ENCODE data around the gene ST8SIA1. TPM values are rescaled to one million over a fixed set of nuclear protein-coding genes. Genes with fewer than 3 reads are reported as not detected.

ST8SIA1 gene
- total RNA-seq, 1 experiment from 2014 or later = not detected

- H3K4me2 ChIP-seq (ENCODE audit: low read length) = no peak overlapping the region
- H3K27ac ChIP-seq (ENCODE audit: low read depth, low read length) = no peak overlapping the region
- ChIA-PET POLR2A (no interaction called here), RAD21 (ENCODE audit: low non-redundant PET in 1 of 2, low total read pairs in 2 of 2, uncharacterized antibody in 2 of 2, unreplicated experiment in 2 of 2) (no interaction called here), CTCF (no interaction called here)
- no peaks in the 10 kb centered on the region for H3K36me3 ChIP-seq (ENCODE audit: control insufficient read depth in 1 of 2, insufficient read depth in 2 of 2, low read length in 2 of 2)
- H3K4me1 ChIP-seq (ENCODE audit: control insufficient read depth in 1 of 2, insufficient read depth in 2 of 2, low read length in 2 of 2) = no peaks in the 10 kb centered on the region
- no peaks in the 10 kb centered on the region for H3K79me2 ChIP-seq (ENCODE audit: insufficient read depth, low read length)
- no peaks in the 10 kb centered on the region for H4K20me1 ChIP-seq (ENCODE audit: insufficient read depth)
- H3K9me3 ChIP-seq (ENCODE audit: control insufficient read depth in 1 of 2, insufficient read depth in 1 of 2, low read depth in 1 of 2, low read length in 2 of 2) = no peaks in the 10 kb centered on the region
- intact Hi-C loops (cut with micrococcal nuclease) = no loop called here
- no TSS peak for BruUV-seq (replicated peaks)
- ATAC-seq = no peak
- no peaks in the 10 kb centered on the region for H3K27me3 ChIP-seq (ENCODE audit: insufficient read depth, low read length)
- H3K9ac ChIP-seq (ENCODE audit: low read length) = no peak overlapping the region
- H3K4me3 ChIP-seq (replicated peaks in 1 of 2; ENCODE audit: low read depth in 1 of 2, low read length in 2 of 2) = no peak overlapping the region
- no peaks in the 10 kb centered on the region for H3K9me2 ChIP-seq (ENCODE audit: insufficient read depth)
- H2AFZ ChIP-seq (ENCODE audit: low read depth, low read length, poor library complexity, severe bottlenecking) = no peak overlapping the region
- DNase-seq (ENCODE audit: low read depth, low spot score) = no peak
- TF ChIP-seq ATF3 (IDR thresholded peaks at IDR 0.05) (no peak), CEBPB (IDR thresholded peaks at IDR 0.05; ENCODE audit: low read depth) (no peak), SRF (IDR thresholded peaks at IDR 0.05; ENCODE audit: low read depth) (no peak), POLR2AphosphoS5 (IDR thresholded peaks at IDR 0.05; ENCODE audit: low read depth, low read length) (no peak), RAD21 (IDR thresholded peaks at IDR 0.05; ENCODE audit: low read depth) (no peak), EGR1 (IDR thresholded peaks at IDR 0.05; ENCODE audit: low read depth) (no peak), REST (IDR thresholded peaks at IDR 0.05; ENCODE audit: low read depth) (no peak), ZNF274 (IDR thresholded peaks at IDR 0.05; ENCODE audit: low read depth, low read length) (no peak)
Observed at GRCh38 chr12:22215467-22216253, 118.8 kb downstream of the ST8SIA1 start.
